Measurements from ENCODE around the gene SLC43A3. TPM values are rescaled to one million over a fixed set of nuclear protein-coding genes. Genes with fewer than 3 reads are reported as not detected.

Gene SLC43A3
- total RNA-seq, 2 donors from 2014 or later = 23.1 to 30.0 TPM

DNA sequence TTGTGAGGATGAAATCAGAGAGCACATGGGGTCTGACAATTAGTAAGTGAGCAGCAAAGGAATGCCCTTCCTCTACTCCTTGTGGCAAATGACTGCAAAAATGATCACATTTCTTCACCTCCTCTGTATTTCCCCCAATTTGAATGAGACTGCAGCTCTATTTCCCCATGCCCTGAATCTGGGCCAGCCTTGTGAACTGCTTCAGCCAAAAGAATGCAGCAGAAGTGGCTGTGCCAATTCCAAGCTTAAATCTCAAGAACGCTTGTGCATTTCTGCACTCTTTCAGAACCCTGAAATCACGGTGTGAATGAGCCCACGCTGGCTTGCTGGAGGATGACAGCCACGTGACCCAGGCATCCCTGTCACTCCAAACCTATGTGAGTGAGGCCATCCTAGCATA is 9.9 kb downstream of the SLC43A3 start:
- intact Hi-C loops (cut with DNase I) = no loop called here
- ATAC-seq (peak; percentile 18), DNase-seq (peak in 1 of 4 donors; percentile 30)
- peaks cover 0 to 8% of the 10 kb centered on the region in 2 donors for H3K36me3 ChIP-seq (replicated peaks in 1 of 2; ENCODE audit: insufficient read depth in 1 of 2, low read depth in 2 of 2)
- H3K27ac ChIP-seq = no peak overlapping the region
- TF ChIP-seq POLR2A (IDR thresholded peaks at IDR 0.05) = no peak
- TF ChIP-seq, protein P1, sequence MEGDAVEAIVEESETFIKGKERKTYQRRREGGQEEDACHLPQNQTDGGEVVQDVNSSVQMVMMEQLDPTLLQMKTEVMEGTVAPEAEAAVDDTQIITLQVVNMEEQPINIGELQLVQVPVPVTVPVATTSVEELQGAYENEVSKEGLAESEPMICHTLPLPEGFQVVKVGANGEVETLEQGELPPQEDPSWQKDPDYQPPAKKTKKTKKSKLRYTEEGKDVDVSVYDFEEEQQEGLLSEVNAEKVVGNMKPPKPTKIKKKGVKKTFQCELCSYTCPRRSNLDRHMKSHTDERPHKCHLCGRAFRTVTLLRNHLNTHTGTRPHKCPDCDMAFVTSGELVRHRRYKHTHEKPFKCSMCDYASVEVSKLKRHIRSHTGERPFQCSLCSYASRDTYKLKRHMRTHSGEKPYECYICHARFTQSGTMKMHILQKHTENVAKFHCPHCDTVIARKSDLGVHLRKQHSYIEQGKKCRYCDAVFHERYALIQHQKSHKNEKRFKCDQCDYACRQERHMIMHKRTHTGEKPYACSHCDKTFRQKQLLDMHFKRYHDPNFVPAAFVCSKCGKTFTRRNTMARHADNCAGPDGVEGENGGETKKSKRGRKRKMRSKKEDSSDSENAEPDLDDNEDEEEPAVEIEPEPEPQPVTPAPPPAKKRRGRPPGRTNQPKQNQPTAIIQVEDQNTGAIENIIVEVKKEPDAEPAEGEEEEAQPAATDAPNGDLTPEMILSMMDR (IDR thresholded peaks at IDR 0.05) = no peak
- no peaks in the 10 kb centered on the region for H3K4me1 ChIP-seq
- 83 to 88% methylated on average over 4 of the region's 4 CpGs for WGBS, 2 donors
- H3K4me3 ChIP-seq = no peak overlapping the region
- no peaks in the 10 kb centered on the region for H3K27me3 ChIP-seq
- H3K9me3 ChIP-seq = no peaks in the 10 kb centered on the region

DNA sequence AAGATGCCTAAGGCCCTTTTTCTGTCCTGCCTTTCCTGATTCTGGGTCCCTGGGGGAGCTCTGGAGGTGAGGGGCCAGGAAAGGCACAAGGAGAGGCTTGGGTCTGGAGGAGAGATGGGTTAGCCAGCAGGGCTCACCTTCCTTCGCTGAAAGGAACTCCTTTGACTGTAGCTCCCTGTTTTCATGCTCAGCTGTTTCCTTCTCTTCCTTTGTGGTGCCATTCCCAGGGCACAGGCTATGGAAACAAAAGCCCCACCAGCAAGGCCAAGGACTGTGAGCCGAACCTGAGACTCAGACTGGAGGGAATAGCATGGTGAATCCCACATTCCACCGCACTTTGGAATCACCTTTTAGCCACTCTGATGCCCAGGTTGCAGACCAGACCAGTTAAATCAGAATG is 10.5 kb downstream of the SLC43A3 start:
- Histone ChIP-seq H3K4me1 (no peaks in the 10 kb centered on the region), H3K27me3 (no peaks in the 10 kb centered on the region), H3K36me3 (replicated peaks in 1 of 2; ENCODE audit: insufficient read depth in 1 of 2, low read depth in 2 of 2) (peaks cover 0 to 8% of the 10 kb centered on the region in 2 donors), H3K4me3 (no peak overlapping the region), H3K27ac (no peak overlapping the region), H3K9me3 (no peaks in the 10 kb centered on the region)
- WGBS, 2 donors = 81 to 82% methylated on average over 3 of the region's 3 CpGs
- no peak for DNase-seq
- ATAC-seq = no peak
- intact Hi-C loops (cut with DNase I) = no loop called here
- no peak for TF ChIP-seq POLR2A (IDR thresholded peaks at IDR 0.05)
- TF ChIP-seq, protein P1 (IDR thresholded peaks at IDR 0.05) = no peak

DNA sequence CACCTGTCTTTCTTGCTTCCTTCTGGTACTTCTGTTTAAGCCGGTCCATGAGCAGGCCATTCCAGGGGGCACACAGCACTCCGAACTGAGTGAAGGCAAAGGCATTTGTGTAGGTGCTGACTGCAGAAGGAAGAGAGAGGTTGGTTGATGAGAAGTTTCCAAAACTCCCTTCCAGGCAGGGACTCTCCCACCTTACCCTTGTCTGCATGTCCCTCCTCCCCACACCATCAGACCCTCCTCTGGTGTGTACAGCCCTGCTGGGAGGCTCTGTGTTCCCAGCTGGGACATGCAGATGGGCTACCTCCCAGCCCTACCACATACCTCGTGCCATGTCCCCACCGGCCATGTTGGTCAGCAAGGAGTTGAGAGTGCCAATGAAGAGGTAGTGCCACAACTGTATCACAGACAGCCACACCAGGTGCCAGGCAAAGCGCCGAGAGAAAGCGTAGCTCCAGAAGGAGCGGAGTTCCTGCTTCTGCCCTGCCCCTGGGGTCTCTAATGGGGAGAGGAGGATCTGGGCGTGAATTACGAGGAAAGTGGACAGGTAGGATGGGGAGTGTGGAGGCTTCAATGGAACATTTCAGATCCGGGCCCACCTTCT is 12.2 kb downstream of the SLC43A3 start:
- no peak overlapping the region for H3K27ac ChIP-seq
- WGBS, 2 donors = 92 to 93% methylated on average over 11 of the region's 11 CpGs
- no peak overlapping the region for H3K4me3 ChIP-seq
- peaks cover 0 to 7% of the 10 kb centered on the region in 2 donors for H3K36me3 ChIP-seq (replicated peaks in 1 of 2; ENCODE audit: insufficient read depth in 1 of 2, low read depth in 2 of 2)
- intact Hi-C loops (cut with DNase I) = no loop called here
- H3K4me1 ChIP-seq = no peaks in the 10 kb centered on the region
- no peaks in the 10 kb centered on the region for H3K9me3 ChIP-seq
- TF ChIP-seq, protein P1 (IDR thresholded peaks at IDR 0.05) = no peak
- no peak for TF ChIP-seq POLR2A (IDR thresholded peaks at IDR 0.05)
- H3K27me3 ChIP-seq = no peaks in the 10 kb centered on the region
- no peak for DNase-seq
- ATAC-seq = no peak

DNA sequence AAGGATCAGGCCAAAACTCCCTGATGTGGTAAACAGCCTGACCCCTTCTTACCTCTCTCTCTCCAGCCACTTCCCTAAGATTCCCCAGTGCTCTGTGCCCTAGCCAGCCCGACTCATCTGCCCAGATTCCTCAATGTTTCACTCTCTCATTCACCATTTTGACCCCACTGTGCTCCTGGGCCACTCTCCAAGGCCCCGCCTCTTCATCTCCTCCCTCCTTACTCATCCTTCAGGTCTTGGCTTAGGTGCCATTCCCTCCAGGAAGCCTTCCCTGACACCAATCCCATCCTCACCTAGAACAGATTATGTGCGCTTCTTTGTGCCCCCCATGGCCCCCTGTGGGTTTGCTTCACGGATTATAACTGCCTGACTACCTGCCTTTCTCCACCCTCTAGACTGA is 13.2 kb downstream of the SLC43A3 start:
- WGBS, 2 donors = 83 to 86% methylated on average over 4 of the region's 4 CpGs

More for the DNA sequence above, 13.2 kb downstream of the SLC43A3 start:
- no peak for TF ChIP-seq POLR2A (IDR thresholded peaks at IDR 0.05)
- TF ChIP-seq, protein P1 (IDR thresholded peaks at IDR 0.05) = no peak
- Histone ChIP-seq H3K27ac (no peak overlapping the region), H3K9me3 (no peaks in the 10 kb centered on the region), H3K27me3 (no peaks in the 10 kb centered on the region), H3K4me1 (no peaks in the 10 kb centered on the region), H3K36me3 (replicated peaks in 1 of 2; ENCODE audit: insufficient read depth in 1 of 2, low read depth in 2 of 2) (peaks cover 0 to 10% of the 10 kb centered on the region in 2 donors), H3K4me3 (no peak overlapping the region)
- intact Hi-C loops (cut with DNase I) = no loop called here
- ATAC-seq (no peak), DNase-seq (no peak)

Measured in body of pancreas (tissue), 4 donors.